Measurements from ENCODE around the gene TCF7. TPM values are rescaled to one million over a fixed set of nuclear protein-coding genes. Genes with fewer than 3 reads are reported as not detected.

TCF7 gene
- total RNA-seq, 1 experiment from 2014 or later: 18.2 TPM

DNA sequence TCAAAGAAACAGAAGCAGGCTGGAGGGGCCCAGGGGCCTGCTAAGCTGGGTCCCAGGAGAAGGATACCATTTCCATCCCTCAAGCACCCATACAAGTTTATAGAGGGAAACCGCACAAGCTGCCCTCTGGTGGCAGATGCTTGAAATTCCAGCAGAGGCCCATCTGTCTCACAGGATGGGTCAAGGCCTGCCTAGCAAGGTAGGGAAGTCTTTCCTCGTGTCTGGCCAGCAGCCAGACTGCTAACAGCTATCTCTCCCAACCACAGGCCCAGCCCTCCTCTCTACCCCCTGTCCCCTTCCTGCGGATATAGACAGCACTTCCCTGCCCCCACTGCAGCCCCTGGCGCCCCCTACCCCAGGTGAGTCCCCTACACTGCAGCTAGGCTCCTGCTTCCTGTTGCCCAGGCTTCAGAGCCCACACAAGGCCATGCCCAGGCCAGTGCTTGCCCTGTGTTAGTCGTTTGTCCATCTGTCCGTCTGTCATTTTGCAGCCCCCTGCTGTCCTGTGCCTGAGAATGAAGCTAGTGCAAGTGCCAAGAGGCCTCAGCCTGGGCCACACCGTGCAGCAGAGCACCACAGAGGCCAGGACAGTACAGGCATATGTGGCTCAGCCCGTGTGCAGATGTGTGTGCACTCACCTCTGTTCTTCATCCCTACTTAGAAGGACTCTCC lies 26.2 kb downstream of the TCF7 start:
- no peak overlapping the region for H3K4me3 Mint-ChIP-seq
- H2BK5ac ChIP-seq (ENCODE audit: insufficient read length, low read length): no peak overlapping the region
- no peak overlapping the region for H3K23ac ChIP-seq (ENCODE audit: insufficient read length, low read depth, low read length)
- H2BK15ac ChIP-seq (ENCODE audit: low read depth, low read length): no peak overlapping the region
- H3K56ac ChIP-seq (ENCODE audit: insufficient read length, low read depth, low read length): no peak overlapping the region
- no peak overlapping the region for H4K8ac ChIP-seq (replicated peaks; ENCODE audit: insufficient read length, low read depth, low read length)
- no peaks in the 10 kb centered on the region for H3K9me3 ChIP-seq (ENCODE audit: control insufficient read depth, low read depth, low read length)
- no peaks in the 10 kb centered on the region for H3K9me3 Mint-ChIP-seq
- H3K18ac ChIP-seq (ENCODE audit: insufficient read length, low read depth, low read length): no peak overlapping the region
- peak overlapping the region in 2 of 3 experiments; percentile 20 to 93; a peak in 4 of 7 replicates for H3K27ac Mint-ChIP-seq
- H3K23me2 ChIP-seq (ENCODE audit: insufficient read length, low read depth, low read length, poor library complexity, severe bottlenecking): no peaks in the 10 kb centered on the region
- no peak overlapping the region for H2BK120ac ChIP-seq (ENCODE audit: low read depth, low read length, poor library complexity, severe bottlenecking)
- no peak overlapping the region for H4K5ac ChIP-seq (ENCODE audit: insufficient read length, low read depth, low read length)
- no peaks in the 10 kb centered on the region for H3K79me2 ChIP-seq (ENCODE audit: insufficient read depth, low read length)
- H4K20me1 ChIP-seq (ENCODE audit: control insufficient read depth, insufficient read depth, insufficient read length): peaks cover 4% of the 10 kb centered on the region
- H3T11ph ChIP-seq (ENCODE audit: low read length): no peak overlapping the region
- no peaks in the 10 kb centered on the region for H3K27me3 Mint-ChIP-seq (ENCODE audit: low read depth)
- peaks cover 12 to 37% (median 33%) of the 10 kb centered on the region in 3 experiments; a peak in 6 of 7 replicates for H3K36me3 Mint-ChIP-seq (ENCODE audit: insufficient read depth in 1 of 3, low read depth in 3 of 3)
- H3K4me1 ChIP-seq (ENCODE audit: insufficient read depth, low read length): no peaks in the 10 kb centered on the region
- peaks cover 10 to 18% of the 10 kb centered on the region in 2 experiments; a peak in 3 of 4 replicates for H3K4me1 Mint-ChIP-seq
- peak; percentile 86 for DNase-seq
- WGBS (ENCODE audit: extremely low coverage, insufficient read length, low lambda C conversion rate): no CpG with 5 or more reads among the region's 8 CpGs
- H2AFZ ChIP-seq (ENCODE audit: low read length): no peak overlapping the region
- no peak overlapping the region for H2BK12ac ChIP-seq (ENCODE audit: insufficient read length, low read depth, low read length)
- H3K9ac ChIP-seq (ENCODE audit: extremely low read depth, insufficient read length, low read length): no peak overlapping the region
- no peak overlapping the region for H2AK5ac ChIP-seq (ENCODE audit: insufficient read length, low read length)
- TF ChIP-seq, protein P1, sequence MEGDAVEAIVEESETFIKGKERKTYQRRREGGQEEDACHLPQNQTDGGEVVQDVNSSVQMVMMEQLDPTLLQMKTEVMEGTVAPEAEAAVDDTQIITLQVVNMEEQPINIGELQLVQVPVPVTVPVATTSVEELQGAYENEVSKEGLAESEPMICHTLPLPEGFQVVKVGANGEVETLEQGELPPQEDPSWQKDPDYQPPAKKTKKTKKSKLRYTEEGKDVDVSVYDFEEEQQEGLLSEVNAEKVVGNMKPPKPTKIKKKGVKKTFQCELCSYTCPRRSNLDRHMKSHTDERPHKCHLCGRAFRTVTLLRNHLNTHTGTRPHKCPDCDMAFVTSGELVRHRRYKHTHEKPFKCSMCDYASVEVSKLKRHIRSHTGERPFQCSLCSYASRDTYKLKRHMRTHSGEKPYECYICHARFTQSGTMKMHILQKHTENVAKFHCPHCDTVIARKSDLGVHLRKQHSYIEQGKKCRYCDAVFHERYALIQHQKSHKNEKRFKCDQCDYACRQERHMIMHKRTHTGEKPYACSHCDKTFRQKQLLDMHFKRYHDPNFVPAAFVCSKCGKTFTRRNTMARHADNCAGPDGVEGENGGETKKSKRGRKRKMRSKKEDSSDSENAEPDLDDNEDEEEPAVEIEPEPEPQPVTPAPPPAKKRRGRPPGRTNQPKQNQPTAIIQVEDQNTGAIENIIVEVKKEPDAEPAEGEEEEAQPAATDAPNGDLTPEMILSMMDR (conservative IDR thresholded peaks at IDR 0.05): peak; percentile 92
- no peak overlapping the region for H3K4me2 ChIP-seq (ENCODE audit: insufficient read depth, insufficient read length, low read length)
- no peaks in the 10 kb centered on the region for H3K27me3 ChIP-seq (ENCODE audit: insufficient read depth, low read length)
- peaks cover 6% of the 10 kb centered on the region for H3K79me1 ChIP-seq (ENCODE audit: insufficient read depth, low read depth, low read length, poor library complexity, severe bottlenecking)
- no peak overlapping the region for H3K14ac ChIP-seq (ENCODE audit: insufficient read depth, low read length)
- no peak overlapping the region for H2BK20ac ChIP-seq (ENCODE audit: low read depth, low read length, poor library complexity, severe bottlenecking)
- H3K27ac ChIP-seq (ENCODE audit: insufficient read length, low read depth, low read length): no peak overlapping the region
- H3K4ac ChIP-seq (ENCODE audit: low read depth, low read length): no peak overlapping the region
- H4K91ac ChIP-seq (ENCODE audit: insufficient read length, low read depth, low read length): no peak overlapping the region

All from H9 (cell line).